HG03108 (cell line): Measurements from ENCODE around the gene SKOR1.

Experiments
- ATAC-seq: cut with Tn5 transposase; IDR thresholded peaks from one replicate; pipeline ENCODE4 v1.9.1; 2021; ENCODE audit warnings: moderate library complexity; ENCODE audit not compliant: unreplicated experiment

The SKOR1 gene

DNA sequence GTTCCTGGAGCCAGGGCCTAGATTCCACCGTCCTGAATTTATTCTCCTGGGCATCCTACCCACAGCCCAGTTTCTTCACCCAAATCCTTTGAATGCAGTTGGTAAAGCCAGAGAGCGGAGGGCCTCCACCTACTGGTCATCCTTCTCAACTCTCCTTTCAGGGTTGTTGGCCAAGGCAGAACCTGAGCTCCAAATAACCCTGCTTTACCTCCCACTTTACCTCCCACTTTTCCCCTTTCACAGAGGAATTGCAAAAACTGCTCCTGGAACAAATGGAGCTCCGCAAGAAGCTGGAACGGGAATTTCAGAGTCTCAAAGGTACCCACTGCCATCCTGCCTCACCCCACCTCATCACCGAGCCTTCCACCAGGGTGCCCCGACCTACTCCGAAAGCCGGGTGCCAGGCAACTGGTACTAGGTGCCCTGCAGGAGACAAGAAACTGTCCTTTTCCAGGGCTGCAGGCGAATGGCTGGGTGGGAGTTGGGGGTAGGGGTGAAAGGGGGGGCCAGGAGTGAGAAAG lies 6.8 kb downstream of the SKOR1 start:
- no peak for ATAC-seq

DNA sequence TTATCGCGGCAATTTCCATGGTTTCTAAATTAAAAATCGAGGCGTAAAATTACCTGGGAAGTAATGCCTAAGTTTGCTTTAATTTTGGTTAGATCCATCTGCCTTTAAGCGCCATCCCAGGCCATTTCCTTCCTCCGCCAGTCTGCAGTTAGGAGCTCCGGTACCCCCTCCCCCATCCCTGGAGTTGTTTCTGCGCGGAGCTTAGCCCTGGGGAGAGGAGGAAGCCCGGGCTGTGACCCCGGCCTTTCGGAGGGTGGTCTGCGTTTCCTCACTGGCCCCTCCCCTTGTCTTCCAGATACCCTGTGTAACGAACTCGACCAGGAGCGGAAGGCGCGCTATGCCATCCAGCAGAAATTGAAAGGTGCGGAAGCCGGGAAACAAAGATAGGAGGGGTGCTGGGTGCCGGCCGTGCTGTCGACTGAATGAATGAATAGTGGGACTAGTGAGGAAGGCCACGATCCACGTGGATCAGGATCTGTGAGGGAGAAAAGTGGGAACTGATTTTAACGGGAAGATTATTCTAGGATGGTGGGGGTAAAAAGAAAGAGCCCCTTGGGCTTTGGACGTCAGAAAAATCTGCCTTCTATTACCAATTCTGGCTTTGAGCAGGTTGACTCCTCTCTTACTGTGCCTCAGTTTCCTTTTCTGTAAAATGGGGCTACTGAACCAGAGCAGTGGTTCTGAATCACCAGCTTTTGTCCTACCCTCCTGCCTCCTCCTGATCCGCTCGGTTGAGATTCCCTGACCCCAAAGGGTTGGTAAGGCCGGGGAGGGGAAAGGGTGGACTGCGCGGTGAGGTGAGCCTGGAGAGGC lies 7.8 kb downstream of the SKOR1 start:
- ATAC-seq, result no peak

DNA sequence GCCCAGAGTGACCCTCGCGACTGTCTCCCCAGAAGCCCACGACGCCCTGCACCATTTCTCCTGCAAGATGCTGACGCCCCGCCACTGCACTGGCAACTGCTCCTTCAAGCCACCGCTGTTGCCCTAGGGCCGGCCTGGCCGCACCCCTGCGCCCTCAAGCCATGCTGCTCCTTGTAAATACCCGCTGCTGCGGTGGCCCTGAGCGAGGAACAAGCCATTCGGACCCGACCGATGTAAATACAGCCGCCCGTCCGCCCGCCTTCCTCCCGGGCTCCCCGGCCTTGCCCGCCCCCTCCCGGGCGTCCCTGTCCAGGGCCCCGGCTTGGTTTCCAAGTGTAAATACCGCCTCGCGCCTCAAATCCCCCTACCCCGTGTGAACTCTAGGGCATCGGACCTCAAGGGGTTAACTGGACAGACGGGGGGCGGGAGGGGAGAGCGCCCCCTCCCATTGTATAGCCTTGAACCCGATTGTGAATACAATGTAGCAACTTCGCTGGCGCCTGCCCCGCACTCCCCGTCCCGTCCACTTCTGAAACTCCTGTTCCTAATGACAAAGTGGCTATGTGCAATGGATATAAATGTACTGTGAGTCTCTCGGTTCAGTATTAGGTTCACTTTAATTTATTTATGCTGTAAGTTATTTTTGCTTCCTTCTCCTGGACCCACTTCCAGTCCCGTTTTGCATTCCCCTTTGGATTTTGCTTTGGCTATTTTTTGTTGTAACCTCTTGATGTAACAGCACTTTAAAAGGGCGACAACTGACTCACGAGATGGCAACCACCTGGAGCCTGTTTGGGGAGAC lies 8.6 kb downstream of the SKOR1 start:
- ATAC-seq, result no peak

DNA sequence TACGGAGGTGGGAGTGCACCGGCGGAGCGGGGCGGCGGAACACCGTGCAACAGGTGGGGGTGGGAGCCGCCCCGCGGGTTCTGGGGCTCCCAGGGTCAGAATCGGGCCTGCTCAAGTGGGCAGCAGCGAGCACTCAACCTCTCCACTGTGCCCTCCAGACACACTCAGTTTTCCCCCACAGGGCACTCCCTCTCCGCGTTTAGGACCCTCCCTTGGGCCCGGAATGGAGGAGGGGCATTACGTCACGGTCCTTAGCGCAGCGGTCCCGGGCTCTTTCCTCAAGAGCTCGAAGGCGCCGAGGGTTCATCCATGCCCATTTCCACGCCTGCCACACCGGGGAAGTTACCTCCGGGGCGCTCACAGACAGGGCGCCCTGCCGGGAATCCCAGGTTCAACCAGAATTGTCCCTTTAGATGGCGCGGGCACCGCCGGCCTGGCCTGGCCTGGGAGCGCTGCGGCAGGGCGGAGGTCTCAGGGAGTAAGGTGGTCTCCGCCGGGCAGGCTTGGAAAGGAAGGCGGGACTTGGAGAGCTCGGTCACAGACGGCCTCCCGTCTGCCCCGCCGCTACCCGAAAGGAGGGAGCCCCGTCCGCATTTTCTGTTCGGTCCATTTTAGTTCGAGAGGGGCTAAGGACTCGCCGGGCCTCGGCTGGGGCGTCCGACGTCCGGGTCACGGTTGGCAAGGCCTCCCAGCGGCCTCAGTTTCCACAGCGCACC lies 9.4 kb downstream of the SKOR1 start:
- no peak for ATAC-seq

DNA sequence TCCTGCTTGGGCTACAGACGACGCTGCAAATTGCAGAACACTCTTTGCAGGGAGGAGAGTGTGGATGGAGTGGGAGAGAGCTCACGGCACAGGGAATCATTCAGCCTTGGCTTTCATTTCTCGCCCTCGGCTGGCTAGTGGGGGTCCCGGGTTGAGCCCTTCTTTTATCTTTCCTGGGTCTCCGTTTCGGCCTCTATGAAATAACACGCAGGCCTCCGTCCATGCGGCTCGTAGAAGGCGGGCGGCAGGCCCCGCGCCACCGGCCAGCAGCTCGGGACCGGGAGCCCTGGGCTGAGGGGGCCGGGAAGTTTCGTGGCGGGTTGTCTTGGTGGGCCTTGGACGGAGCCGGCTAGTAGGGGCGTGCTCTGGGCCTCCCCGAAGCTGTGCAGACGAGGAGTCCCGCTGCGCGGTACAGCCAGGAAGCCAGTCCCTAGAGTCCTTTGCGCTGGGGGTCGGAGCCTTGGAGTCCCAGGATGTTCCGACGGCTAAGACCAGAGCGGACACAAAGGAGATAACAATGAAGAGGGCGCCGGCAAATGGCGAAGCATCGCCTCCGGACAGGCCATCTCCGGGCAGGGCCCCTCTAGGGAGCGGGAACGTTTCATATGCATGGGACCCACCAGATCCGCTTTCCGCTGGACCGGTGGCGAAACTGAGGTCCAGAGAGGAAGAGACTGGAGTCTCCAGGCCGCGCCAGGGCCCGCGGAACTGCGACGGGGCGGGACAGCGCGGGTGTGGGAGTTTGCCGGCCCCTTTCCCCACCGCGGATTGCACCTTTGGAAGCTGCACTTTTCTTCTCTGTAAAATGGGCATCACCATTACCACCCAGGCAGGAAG lies 10.2 kb downstream of the SKOR1 start:
- ATAC-seq, result no peak

DNA sequence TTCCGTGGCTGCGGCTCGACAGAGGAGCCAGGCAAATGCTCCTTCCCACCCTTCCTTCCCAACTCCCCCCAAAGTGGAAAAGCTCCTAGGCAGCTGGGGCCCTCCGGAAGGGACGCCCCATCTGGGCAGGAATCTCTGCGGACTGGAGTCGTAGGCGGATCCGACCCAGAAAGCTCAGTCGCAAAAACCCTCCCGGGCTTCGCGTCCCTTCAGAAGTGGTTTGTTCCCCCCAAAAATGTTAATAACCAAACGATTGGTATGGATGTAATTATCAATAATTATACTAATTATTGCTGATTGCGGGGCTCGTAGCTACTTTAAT lies 10.8 kb downstream of the SKOR1 start:
- ATAC-seq, result no peak

DNA sequence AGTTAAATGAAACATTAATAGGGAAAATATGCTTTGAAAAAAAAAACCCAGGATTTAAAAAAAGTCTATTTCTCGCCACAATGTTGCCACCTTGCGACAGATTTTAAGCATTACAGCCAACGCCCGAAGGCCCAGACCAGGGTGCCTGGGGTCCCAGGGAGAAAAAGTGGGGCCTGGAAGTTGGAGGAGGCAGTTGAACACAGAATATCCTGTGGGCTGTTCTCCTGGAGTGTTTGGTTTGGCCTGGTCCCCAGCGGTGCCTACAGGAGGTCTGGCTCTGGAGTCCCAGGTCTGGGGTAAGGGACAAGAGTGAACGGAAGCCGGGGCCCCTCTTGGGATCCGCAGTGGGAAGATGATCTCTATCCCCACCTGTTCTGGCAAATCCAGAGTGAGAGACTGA lies 11.2 kb downstream of the SKOR1 start:
- ATAC-seq, result no peak

DNA sequence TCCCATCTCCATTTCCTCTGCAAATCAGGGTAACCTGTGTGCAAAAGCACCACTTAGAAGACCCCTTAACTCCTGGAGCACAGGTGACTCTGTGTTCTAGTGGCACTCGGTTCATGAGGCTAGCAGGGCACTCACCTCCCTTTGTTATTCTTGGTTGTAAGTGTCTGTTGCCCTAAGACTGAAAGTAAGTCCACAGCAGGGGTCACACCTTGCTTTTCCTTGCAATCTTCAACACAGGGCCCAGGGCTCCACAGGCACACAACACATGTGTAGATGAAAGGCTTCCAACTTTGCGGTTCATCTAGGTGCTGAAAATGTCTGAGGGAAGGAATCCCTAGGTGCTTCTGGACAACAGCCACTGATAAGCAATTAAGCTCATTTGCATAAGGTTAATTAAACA lies 11.6 kb downstream of the SKOR1 start:
- no peak for ATAC-seq

DNA sequence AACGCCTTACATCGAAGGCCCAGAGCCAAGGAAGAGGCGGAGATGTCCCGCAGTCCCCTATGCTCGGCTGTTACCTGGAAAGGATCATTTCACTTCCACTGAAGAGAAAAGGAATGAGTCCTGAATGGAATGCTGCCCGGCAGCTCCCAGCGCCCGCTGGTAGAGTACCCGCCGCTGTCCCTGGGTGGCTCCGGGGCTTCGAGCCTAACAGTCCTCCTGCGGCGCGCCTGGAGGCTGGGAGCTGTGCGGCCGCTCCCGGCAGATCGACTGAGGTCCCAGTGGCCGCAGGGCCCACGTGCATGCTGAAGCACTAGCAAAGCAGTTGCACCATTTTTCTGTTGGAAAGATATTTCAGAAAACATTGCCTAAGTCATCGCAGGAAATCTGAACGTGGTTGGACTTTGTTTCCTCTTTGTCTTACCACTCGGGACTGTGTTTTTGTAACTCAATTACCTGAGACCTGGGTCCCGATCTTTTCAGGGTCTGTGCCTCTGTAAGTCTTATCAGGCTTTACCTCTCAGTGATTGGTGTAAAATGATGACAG lies 13.6 kb downstream of the SKOR1 start:
- ATAC-seq, result no peak

DNA sequence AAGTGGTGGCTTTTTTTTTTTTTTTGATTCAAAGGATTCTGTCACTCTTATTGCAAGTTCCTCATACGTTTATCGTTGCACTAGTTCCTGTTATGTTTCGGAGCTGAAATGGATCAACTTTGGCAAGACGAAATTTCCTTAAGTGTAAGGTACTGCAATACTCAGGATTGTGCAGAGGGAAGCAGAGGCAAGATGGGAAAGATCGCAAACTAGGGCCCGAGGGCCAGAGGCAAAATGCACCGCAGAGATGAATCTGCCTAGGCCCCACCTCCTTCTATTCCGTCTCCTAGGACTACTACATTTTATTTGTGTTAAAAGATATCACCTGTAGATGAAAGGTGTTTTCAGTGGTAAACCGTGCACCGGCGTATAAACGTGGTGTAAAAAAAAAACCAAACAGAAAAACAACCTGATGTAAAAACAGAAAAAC lies 14.2 kb downstream of the SKOR1 start:
- ATAC-seq, result no peak

DNA sequence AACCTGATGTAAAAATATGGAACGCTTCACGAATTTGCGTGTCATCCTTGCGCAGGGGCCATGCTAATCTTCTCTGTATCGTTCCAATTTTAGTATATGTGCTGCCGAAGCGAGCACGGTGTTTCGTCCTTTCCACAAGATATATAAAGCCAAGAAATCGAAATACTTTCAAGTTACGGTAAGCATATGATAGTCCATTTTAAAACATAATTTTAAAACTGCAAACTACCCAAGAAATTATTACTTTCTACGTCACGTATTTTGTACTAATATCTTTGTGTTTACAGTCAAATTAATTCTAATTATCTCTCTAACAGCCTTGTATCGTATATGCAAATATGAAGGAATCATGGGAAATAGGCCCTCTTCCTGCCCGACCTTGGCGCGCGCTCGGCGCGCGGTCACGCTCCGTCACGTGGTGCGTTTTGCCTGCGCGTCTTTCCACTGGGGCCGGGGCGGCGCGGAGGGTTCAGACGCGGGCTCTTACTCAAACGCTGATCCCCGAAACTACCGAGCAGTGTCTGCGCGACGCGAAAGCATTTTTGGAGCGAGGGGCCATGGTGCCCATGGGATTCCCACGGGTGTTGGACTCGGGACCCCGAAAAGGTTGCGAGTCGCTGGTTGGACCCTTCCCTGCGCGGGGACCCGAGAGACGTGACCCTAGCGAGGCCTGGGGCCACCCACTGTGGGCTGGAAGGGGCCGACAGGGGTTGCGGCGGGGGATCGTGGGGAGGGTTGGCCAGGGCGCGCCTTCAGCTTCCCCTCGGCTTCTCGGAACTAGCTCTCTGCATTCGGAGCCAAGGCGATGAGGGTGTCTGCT lies 14.8 kb downstream of the SKOR1 start, which contains the start of gene RNU6-1:
TSS of gene RNU6-1 (minus strand) at position 117 of the 820 bp plus-strand sequence.
- ATAC-seq, result peak; percentile 76

DNA sequence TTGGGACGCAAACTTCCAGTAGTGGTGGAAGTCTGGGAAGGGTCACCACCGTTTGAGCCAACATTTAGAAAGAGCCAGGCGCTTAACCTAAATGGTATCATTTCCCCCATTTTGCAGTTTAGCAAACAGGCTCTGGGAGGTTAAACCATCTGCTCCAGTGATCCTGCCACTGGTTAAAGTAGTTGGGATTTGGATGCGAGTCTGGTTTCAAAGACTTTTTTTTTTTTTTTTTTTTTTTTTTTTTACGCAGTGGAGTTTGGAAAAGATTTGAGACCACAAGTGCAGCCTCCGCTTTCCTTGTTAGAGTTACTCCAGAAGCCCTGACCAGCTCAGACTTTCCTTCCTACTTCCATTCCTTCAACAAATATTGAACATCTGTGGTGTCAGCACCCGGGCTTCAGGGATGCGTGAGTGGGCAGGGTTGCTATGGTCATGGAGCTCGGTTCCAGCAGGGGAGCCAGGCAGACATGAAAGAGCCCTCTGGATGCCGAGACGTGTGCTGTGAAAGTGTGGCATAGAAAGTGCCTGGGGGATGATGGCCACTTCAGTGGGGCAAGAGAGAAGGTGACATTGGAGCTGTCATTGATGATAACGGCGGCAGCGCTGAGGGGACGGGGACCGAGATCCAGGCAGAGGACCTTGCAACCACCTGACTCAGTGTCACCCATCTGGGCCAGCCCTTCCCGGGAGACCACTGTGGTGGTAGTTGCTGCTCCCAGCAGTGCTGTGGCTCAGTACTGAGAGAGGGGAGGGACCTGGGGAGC lies 15.6 kb downstream of the SKOR1 start:
- no peak for ATAC-seq

DNA sequence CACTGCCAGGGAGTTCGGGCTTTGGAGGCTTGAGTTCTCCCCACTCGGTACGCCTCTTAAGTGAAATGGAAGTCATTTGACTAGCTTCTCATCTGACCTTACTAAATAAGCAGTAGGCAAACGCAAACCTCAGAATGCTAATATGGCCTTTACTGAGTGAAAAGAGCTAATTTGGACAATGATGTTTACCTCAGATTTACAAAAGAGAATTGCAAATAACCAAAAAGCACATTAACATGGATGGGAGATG lies 16.1 kb downstream of the SKOR1 start:
- no peak for ATAC-seq

DNA sequence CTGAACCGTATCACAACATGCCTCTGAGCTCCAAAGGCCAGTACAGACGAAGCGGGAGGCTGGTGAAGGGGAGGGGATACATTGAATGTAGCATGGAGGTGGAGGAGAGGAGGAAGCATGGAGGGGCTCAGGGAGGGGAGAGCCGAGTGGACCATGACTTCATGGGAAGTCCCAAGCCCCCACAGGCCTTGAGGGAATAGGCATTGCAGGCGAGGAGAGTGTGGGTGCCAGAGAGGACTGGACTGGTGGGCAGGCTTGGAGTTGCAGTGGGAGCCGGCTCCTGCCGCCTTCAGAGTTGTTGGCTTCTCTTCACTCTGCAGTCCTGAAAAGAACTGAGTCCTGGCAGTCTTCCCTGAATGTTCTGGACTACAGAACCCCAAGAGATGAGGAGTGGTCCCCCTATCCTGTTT lies 17.8 kb downstream of the SKOR1 start:
- ATAC-seq, result no peak

DNA sequence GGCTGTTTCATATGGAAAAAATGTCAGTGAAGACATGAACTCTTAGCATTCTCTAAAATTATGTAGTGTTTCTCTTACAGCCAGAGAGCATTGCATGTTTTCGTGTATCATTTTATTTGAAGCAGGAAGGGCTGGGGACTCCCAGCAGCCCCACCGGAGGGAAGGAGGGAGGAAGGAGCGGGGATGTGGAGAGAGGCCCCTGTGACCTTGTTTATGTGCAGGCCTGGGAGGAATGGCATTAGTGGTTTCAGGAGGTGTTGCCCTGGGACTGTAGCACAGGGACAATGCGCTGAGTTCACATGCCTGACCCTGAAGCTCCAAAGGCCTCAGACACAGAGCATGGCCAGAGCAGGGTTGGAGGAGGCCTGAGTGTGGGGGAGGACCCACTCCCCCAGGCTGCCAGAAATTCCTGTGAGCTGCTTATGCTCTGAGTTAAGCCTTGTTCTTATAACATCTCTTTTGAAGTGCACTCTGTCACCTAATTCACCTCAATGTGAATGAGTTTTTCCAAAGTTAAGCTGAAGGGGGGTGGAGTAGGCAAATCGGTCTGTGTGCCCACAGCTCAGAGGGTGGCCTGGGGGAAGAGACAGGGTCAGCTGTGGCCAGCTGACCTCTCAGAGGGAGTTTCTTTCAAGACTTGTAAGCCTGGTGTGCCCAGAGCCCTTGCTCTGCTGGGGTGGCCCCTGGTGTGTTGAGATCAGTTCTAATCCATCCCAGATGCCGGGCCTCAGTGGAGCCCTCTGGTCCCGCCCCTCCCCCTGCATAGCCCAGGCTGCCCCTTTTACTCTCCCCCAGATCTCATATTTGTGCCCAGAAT lies 18.5 kb downstream of the SKOR1 start:
- no peak for ATAC-seq

DNA sequence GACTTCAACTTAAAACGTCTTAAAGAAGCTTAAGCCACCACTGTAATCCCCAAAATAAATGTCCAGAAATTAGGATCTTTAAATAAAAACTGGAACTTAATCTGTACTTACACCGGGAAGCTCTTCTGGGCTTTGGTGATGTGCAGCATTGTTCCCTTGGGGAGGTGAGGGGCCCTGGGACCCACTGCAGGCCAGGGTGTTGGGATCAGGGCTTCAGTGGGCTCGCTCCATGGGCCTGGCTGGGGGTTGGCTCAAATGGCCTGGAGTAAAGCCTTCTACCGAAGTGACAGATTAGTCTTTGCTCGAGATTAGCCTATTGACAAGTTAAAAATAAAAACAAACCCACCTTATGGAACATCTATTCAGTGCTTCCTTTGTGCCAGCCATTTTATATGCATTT lies 20.7 kb downstream of the SKOR1 start:
- ATAC-seq, result no peak

DNA sequence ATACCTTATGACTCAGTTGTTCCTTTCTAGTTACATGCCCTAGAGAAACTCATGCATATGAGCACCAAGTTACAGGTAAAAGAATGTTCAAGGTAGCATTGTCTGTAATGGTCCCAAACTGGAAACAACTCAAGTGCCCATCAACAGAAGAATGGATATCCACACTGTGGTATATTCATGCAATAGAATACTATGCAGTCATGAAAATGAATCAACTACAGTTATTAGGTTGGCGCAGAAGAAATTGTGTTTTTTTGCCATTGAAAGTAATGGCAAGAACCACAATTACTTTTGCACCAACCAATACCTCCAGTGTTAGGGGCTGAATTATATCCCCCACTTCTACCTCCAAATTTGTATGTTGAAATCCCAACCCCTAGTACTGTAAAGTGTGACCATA lies 24.2 kb downstream of the SKOR1 start:
- ATAC-seq, result no peak

DNA sequence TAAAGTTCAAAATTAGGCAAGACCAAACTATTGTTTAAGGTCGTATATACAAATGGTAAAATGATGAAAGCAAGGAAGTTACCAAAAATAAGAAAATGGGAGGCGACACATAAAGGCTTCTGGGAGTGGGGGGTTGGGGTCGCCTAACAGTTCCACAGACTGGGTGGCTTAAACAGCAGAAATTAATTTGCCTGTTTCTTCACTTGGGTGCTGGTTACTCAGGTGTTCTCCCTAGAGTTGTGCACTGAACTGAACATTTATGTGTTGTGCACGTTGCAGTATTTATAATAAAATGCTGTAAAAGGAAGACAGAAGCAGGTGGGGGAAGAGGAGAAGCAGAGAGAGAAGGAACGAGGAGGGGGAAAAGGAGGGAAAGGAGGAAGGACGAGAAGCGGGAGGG lies 25.0 kb downstream of the SKOR1 start:
- ATAC-seq, result no peak
